Mononuclear cell (primary cell): Measurements from ENCODE around the gene OBP2A. TPM values are rescaled to one million over a fixed set of nuclear protein-coding genes. Genes with fewer than 3 reads are reported as not detected.
"Not testable (repeated sequence)": the region's sequence is repeated elsewhere in the genome, so short reads cannot be mapped to it uniquely, and the experiment has no call there.

Experiments used
- H3K27me3 ChIP-seq: 2 replicates; pipeline ENCODE4 v1.6.0; 2011; ENCODE audit warnings: low read length, control low read depth; ENCODE audit not compliant: insufficient read depth
- H3K4me1 ChIP-seq: 2 replicates; pipeline ENCODE4 v1.5.1; 2011; ENCODE audit warnings: mild to moderate bottlenecking, low read length, control low read depth; ENCODE audit not compliant: insufficient read depth
- H3K4me3 ChIP-seq: 2 replicates; pipeline ENCODE4 v1.5.1; 2011; ENCODE audit warnings: mild to moderate bottlenecking, low read length, moderate library complexity
- H3K9me3 ChIP-seq: 2 replicates; pipeline ENCODE4 v1.5.1; 2011; ENCODE audit warnings: low read depth, mild to moderate bottlenecking, control low read depth, low read length
- total RNA-seq: library from RNA; depleted of rRNA; stranded (reverse); fragments of >200 nt; gene quantifications from one replicate; pipeline ENCODE4 v1.2.3, GENCODE V29; 2012

OBP2A gene, protein sequence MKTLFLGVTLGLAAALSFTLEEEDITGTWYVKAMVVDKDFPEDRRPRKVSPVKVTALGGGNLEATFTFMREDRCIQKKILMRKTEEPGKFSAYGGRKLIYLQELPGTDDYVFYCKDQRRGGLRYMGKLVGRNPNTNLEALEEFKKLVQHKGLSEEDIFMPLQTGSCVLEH
- not detected for total RNA-seq

DNA sequence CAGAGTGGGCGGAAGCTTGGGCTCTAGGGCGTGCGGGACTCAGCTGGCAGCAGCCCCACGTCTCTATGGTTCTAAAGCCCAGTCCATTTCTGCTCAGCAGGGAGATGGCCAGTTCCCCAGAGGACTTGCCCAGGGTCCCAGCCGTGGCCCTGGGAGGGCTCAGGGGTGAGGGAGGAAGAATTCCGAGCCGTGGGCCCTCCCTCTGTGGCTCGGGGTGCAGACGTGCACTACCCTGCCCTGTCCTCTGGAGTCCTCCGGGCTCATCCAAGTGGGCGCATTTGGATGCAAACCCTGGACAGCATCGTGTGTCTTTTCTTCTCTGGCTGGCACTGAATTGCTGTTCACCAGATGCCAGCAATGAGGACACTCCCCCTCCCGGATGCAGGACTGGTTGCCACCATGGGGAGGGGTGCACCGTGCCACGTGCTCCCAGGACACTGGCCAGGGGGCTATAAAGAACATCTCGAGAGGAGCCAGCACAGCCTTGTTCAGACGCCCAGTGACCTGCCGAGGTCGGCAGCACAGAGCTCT is at the start of gene OBP2A:
Gene OBP2A, plus strand, starts transcription at position 481 of the 531 bp plus-strand sequence. CDS start 55 bp downstream, outside the sequence.
- not testable (repeated sequence) for H3K4me1 ChIP-seq, H3K4me3 ChIP-seq, H3K27me3 ChIP-seq, H3K9me3 ChIP-seq

GRCh38 chr9:135498381-135499126 is 47.4 kb upstream of the OBP2A start:
- H3K4me3 ChIP-seq: no peak overlapping the region

DNA sequence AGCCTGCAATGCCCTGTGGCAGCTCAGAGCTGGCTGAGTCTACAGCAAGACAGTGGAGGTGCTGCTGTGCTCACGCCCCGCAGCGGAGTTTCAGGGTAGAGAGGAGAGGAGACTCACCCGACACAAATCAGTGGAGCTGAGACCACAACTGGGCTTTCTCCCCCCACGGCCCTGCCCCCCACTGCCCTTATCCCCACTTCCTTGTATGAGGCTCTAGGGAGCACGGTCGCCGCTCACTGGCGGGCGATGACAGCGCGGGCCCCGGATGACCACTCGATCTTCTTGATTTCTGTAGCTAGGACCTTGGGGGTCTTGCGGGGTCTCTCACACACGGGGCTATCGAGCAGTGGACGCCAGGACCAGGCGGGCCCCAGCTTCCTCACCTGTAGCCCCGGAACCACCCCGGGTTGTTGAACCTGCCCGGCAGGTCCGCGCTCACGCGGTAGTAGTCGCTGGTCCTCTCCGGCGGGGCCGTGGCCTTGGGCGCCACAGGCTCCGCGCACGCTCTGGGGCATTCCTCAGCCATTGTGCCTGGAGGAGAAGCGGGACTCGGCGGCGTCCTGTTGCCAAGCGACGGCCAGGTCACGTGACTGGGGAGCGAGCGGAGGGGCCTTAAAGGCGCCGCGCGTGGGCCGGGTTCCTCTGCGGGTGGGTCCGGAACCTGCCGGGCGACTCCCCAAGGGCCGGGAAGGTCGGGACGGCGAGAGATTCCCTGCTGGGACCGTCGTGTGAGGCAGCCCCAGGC is 46.4 kb upstream of the OBP2A start:
- Histone ChIP-seq H3K9me3 (no peaks in the 10 kb centered on the region), H3K27me3 (no peaks in the 10 kb centered on the region), H3K4me3 (peak overlapping the region; percentile 62), H3K4me1 (peaks cover 26% of the 10 kb centered on the region)

More at GRCh38 chr9:135498381-135499126, 47.4 kb upstream of the OBP2A start:
- Histone ChIP-seq H3K27me3 (no peaks in the 10 kb centered on the region), H3K9me3 (no peaks in the 10 kb centered on the region), H3K4me1 (peaks cover 26% of the 10 kb centered on the region)

- H3K9me3 ChIP-seq: no peaks in the 10 kb centered on the region
- no peaks in the 10 kb centered on the region for H3K27me3 ChIP-seq
- peaks cover 26% of the 10 kb centered on the region for H3K4me1 ChIP-seq
- H3K4me3 ChIP-seq: peak overlapping the region; percentile 62
Measured at GRCh38 chr9:135500071-135500524, 45.8 kb upstream of the OBP2A start.

- Histone ChIP-seq H3K4me1 (peaks cover 26% of the 10 kb centered on the region), H3K9me3 (no peaks in the 10 kb centered on the region), H3K4me3 (peak within 1 kb of the TSS; percentile 62), H3K27me3 (no peaks in the 10 kb centered on the region)
Measured at GRCh38 chr9:135500525-135501260, 45.2 kb upstream of the OBP2A start, which contains the start of gene MRPS2. Gene MRPS2, plus strand, starts transcription at chr9:135500682. Its CDS starts 29 bp downstream, at chr9:135500711.

DNA sequence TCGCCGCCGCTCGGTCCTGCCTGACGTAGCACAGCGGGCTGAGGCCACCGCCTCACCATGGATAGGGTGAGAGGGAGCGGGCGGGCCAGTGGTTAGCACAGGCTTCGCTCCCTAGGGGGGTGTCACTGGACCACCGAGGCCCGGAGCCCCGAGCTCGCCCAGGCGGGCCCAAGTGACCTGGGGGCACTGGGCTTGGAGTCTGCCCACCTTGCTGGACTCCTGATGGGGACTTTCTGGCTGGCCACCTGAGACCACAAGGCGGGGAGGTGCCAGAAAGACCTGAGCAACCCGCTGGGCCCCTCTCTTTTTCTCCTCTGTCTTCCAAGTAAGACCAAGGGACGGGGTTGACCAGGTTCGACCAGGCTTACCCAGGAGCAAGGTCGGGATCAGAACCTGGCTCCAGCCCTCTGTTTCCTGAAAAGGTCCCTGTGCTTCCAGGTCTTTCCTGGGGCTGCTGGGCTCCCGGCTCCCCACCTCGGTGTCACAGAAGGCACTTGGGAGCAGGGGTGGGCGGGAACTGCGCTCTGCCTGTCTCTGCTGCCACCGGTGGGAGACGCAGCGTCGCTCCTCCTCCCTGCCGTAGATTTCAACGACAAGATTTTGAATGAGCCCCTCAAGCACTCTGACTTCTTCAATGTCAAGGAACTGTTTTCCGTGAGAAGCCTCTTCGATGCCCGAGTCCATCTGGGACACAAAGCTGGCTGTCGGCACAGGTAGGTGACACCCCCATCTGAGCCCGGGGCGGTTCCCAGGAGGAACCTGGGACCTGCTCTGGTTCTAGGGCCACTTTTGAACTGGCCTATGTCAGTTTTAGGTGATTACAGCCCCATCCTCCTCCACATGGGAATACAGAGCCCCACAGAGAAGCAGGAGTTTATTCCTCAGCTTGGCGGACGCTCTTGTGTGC is 44.4 kb upstream of the OBP2A start:
- peak overlapping the region; percentile 62 for H3K4me3 ChIP-seq
- H3K9me3 ChIP-seq: no peaks in the 10 kb centered on the region
- H3K27me3 ChIP-seq: no peaks in the 10 kb centered on the region
- peaks cover 26% of the 10 kb centered on the region for H3K4me1 ChIP-seq

GRCh38 chr9:135502168-135502872 is 43.6 kb upstream of the OBP2A start:
- no peak overlapping the region for H3K4me3 ChIP-seq
- H3K4me1 ChIP-seq: peaks cover 26% of the 10 kb centered on the region
- H3K27me3 ChIP-seq: no peaks in the 10 kb centered on the region
- H3K9me3 ChIP-seq: no peaks in the 10 kb centered on the region

- no peaks in the 10 kb centered on the region for H3K27me3 ChIP-seq
- H3K4me1 ChIP-seq: peaks cover 26% of the 10 kb centered on the region
- no peaks in the 10 kb centered on the region for H3K9me3 ChIP-seq
- no peak overlapping the region for H3K4me3 ChIP-seq
Measured at GRCh38 chr9:135502873-135503321, 43.0 kb upstream of the OBP2A start.

- Histone ChIP-seq H3K9me3 (no peaks in the 10 kb centered on the region), H3K4me1 (peaks cover 26% of the 10 kb centered on the region), H3K4me3 (no peak overlapping the region), H3K27me3 (no peaks in the 10 kb centered on the region)
Measured at GRCh38 chr9:135503371-135504261, 42.3 kb upstream of the OBP2A start.

DNA sequence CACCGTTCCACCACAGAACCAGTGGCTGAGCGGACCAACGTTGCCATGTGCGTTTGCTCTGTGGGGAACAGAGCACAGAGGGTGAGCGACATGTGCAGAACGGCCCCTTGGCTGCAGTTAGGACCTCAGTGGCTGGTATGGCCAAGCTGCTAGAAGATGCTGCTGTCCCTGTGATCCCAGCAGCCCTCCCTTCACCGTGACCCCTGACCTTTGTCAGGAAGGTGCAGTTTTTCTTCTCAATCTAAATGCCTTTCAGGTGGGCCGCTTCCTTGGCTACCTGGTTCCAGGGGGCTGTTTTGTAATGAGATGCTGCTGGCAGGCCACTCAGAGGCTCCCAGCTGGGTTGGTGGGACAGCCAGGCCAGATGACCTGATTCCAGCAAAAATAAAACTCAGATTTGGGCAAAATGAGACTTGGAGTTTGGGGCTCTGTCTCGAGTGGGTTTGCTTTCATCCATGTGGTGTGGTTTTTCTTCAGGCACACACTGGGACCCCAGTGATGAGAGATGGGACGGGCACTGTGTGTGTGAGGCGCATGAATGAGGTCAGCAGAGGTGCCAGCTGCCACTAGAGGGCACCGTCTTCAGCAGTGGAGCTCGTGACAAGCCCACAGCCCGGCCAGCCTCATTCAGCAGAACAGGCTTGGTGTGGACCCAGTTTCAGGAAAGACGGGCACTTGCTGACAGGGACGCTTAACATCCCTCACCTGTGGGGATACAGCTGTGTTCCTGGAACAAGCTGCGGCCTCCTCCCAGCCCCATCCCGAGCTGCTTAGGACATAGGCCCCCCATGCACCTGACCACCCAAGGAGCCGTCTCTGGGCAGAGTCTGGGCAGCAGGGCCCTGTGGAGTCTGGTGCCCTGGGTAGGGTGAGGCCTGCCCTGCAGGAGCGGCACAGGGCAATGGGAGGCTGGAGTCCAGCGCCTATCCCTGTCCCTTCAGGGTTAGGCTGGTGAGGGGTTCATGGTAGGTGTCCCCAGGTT is 41.4 kb upstream of the OBP2A start:
- H3K9me3 ChIP-seq: no peaks in the 10 kb centered on the region
- H3K4me3 ChIP-seq: no peak overlapping the region
- H3K4me1 ChIP-seq: peaks cover 22% of the 10 kb centered on the region
- H3K27me3 ChIP-seq: no peaks in the 10 kb centered on the region

DNA sequence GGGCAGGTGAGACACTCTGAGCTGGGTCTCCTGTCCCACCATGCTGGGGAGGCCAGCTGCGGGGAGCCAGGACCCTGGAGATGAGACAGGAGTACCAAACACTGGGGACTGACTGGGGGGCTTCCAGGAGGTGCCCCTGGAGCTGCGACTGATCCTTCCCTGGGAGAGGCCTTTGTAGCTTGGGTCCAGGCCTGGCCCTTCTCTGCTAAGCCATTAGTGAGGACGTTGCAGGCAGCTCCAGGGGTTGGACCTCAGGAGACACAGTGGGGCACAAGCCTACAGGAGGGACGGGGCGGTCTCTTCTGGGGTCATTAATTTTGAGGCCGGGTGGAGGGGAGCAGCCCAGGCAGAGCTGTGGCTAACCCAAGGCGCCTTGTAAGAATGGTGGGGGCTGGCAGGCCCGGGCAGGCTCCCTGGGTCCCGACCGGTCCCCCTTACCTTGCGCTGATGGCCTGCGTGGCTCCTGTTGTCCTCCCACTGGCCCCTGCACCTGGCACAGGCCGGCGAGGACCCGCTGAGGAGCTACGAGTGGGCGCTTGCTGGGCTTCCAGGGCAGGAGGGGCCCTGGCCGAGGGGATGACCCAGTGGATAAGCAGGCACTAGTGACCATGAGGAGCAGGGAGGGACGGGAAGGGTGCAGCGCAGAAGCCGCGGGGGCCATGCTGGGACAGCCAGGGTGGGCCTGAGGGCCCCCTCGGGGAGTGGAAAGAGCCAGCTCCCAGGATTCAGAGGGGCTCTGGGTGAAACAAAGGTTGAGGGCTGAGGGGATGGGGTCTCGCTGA is 40.3 kb upstream of the OBP2A start:
- no peaks in the 10 kb centered on the region for H3K9me3 ChIP-seq
- H3K27me3 ChIP-seq: no peaks in the 10 kb centered on the region
- H3K4me1 ChIP-seq: peaks cover 14% of the 10 kb centered on the region
- no peak overlapping the region for H3K4me3 ChIP-seq
